HL-60 (cell line): ENCODE results near the gene TM7SF3.

Experiments used
- DNase-seq, 2 experiments: peaks; one replicate each; pipeline ENCODE4 v3.0.0-alpha.2; 2010 to 2020; ENCODE audit warnings: low read depth in 1 of 2, low spot score in 1 of 2
- H3K27ac ChIP-seq: fragments of 250-450 bp; sonication (Bioruptor Pico); replicated peaks from 2 replicates; pipeline ENCODE4 v1.5.1; 2020; ENCODE audit warnings: mild to moderate bottlenecking, moderate library complexity
- H3K27me3 ChIP-seq: fragments of 250-450 bp; sonication (Bioruptor Pico); 2 replicates; pipeline ENCODE4 v1.5.1; 2021; ENCODE audit warnings: mild to moderate bottlenecking, moderate library complexity; ENCODE audit not compliant: insufficient read depth, poor library complexity, severe bottlenecking
- H3K4me3 ChIP-seq: replicated peaks from 2 replicates; pipeline ENCODE4 v1.5.1; 2011; ENCODE audit warnings: mild to moderate bottlenecking, control low read depth, low read length; ENCODE audit not compliant: insufficient read depth
- GABPA ChIP-seq: IDR thresholded peaks from 2 replicates; pipeline ENCODE4 v1.6.1; 2012; ENCODE audit warnings: low read depth
- POLR2AphosphoS5 ChIP-seq: IDR thresholded peaks from 2 replicates; pipeline ENCODE4 v1.6.1; 2012; ENCODE audit warnings: low read depth
- SPI1 ChIP-seq: IDR thresholded peaks from 2 replicates; pipeline ENCODE4 v1.6.1; 2012; ENCODE audit warnings: low read depth, mild to moderate bottlenecking, borderline replicate concordance
- TF ChIP-seq, protein P1 (sequence below): IDR thresholded peaks from one replicate; pipeline ENCODE4 v1.5.1; 2011; ENCODE audit warnings: low read length, control low read depth, inconsistent platforms; ENCODE audit not compliant: insufficient read depth
- TF ChIP-seq, protein P2 (sequence below): IDR thresholded peaks from 2 replicates; pipeline ENCODE4 v1.6.1; 2012; ENCODE audit warnings: low read depth; ENCODE audit not compliant: insufficient replicate concordance

The TM7SF3 gene

DNA sequence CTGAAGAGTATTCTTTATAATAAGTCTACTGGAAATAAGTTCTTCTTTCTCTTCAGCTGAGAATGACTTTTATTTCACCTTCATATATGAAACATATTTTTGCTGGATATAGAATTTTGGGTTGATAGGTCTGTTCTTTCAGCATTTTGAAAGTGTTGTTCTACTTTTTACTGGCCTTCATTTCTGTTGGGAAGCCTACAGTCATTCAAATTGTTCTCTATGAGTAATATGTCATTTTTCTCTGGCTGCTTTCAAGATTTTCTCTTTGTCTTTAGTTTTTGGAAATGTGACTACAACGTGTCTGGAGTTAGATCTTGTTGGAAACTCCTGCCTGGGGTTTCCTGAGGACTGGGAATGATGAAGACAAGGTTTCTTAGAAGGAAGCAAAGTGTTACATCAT, 65.9 kb downstream of the TM7SF3 start:
- H3K27me3 ChIP-seq, result no peaks in the 10 kb centered on the region
- TF ChIP-seq GABPA, result no peak
- TF ChIP-seq, protein P1, sequence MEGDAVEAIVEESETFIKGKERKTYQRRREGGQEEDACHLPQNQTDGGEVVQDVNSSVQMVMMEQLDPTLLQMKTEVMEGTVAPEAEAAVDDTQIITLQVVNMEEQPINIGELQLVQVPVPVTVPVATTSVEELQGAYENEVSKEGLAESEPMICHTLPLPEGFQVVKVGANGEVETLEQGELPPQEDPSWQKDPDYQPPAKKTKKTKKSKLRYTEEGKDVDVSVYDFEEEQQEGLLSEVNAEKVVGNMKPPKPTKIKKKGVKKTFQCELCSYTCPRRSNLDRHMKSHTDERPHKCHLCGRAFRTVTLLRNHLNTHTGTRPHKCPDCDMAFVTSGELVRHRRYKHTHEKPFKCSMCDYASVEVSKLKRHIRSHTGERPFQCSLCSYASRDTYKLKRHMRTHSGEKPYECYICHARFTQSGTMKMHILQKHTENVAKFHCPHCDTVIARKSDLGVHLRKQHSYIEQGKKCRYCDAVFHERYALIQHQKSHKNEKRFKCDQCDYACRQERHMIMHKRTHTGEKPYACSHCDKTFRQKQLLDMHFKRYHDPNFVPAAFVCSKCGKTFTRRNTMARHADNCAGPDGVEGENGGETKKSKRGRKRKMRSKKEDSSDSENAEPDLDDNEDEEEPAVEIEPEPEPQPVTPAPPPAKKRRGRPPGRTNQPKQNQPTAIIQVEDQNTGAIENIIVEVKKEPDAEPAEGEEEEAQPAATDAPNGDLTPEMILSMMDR, result no peak
- TF ChIP-seq POLR2AphosphoS5, result no peak
- TF ChIP-seq, protein P2, sequence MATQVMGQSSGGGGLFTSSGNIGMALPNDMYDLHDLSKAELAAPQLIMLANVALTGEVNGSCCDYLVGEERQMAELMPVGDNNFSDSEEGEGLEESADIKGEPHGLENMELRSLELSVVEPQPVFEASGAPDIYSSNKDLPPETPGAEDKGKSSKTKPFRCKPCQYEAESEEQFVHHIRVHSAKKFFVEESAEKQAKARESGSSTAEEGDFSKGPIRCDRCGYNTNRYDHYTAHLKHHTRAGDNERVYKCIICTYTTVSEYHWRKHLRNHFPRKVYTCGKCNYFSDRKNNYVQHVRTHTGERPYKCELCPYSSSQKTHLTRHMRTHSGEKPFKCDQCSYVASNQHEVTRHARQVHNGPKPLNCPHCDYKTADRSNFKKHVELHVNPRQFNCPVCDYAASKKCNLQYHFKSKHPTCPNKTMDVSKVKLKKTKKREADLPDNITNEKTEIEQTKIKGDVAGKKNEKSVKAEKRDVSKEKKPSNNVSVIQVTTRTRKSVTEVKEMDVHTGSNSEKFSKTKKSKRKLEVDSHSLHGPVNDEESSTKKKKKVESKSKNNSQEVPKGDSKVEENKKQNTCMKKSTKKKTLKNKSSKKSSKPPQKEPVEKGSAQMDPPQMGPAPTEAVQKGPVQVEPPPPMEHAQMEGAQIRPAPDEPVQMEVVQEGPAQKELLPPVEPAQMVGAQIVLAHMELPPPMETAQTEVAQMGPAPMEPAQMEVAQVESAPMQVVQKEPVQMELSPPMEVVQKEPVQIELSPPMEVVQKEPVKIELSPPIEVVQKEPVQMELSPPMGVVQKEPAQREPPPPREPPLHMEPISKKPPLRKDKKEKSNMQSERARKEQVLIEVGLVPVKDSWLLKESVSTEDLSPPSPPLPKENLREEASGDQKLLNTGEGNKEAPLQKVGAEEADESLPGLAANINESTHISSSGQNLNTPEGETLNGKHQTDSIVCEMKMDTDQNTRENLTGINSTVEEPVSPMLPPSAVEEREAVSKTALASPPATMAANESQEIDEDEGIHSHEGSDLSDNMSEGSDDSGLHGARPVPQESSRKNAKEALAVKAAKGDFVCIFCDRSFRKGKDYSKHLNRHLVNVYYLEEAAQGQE, result no peak
- TF ChIP-seq SPI1, result no peak
- DNase-seq, result no peak
- H3K27ac ChIP-seq, result no peak overlapping the region
- no peak overlapping the region for H3K4me3 ChIP-seq

DNA sequence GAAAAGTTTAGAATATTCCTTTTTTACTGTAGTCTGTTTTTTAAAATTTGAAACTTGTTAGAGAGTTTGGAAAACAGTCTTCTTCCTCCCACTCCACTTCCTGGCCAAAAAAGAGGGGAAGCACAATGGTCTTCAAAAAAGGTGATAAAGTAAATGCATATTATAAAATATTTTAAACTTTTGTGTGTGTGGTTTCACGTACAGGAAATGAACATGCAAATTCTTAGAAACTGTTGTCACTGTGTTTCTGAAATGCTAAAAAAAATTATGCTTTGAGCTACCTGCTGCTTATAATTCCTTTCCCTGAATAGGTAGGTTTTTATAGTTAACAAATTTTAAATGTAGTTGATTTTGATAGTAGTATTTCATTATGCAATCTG, 73.0 kb downstream of the TM7SF3 start:
- no peak for DNase-seq
- Histone ChIP-seq H3K27ac (peak overlapping the region; percentile 16), H3K4me3 (no peak overlapping the region), H3K27me3 (no peaks in the 10 kb centered on the region)
- TF ChIP-seq, protein P1, result no peak

DNA sequence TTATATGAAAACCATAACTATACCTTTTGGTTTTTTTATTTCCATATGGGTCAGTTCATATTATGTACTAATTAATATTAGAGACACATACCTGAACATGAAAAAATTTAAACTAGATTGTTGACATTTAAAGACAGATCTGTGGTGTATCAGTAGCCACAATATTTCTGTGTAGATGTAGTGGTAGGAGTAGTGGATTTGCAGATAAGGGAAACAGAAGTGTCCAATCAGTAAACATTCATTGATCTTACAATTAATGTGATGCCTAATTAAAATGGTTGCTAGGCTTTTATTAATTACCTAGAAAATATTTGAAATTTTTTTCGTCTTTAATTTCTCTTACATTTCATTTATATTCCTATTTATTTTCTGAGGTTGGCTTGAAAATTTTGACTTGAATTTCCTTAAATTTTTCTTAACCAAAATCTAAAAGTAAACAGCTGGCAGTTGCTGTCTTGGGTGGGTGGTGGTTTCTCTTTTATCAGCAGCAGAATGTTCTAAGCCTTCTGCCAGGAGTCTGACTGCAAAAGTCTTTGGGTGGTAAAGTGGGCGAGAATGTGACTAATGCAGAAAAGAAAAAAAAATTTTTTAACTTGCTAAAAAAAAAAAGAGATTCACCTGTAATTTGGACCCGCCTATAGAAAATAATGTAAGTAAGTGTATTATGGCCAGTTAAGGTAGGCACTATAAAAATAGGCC, 73.5 kb downstream of the TM7SF3 start:
- no peaks in the 10 kb centered on the region for H3K27me3 ChIP-seq
- no peak overlapping the region for H3K4me3 ChIP-seq
- DNase-seq, result no peak
- TF ChIP-seq GABPA (no peak), SPI1 (no peak), POLR2AphosphoS5 (no peak)
- TF ChIP-seq, protein P2, result no peak
- TF ChIP-seq, protein P1, result no peak
- H3K27ac ChIP-seq, result peak overlapping the region; percentile 16

DNA sequence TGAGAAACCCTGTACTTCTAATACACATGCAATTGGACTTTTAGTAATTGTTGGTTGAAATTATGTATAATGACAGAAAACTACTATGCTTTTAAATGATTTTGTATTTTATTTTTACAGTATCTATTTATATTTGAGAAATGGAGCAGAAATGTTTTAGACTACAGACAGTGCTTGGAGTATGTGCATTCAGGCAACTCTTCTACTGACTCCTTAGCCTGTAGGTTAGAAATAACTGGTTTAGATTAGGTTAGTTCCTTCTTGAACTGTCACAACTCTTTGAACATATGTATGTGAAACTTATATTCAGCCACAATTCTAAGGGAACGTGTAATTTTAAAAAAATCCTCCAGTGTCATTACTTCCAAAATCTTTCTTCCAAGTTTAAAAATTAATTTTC, 74.2 kb downstream of the TM7SF3 start:
- H3K27ac ChIP-seq, result peak overlapping the region; percentile 4; the same call in 1 of the 2 replicates
- TF ChIP-seq, protein P1, result no peak
- no peak for TF ChIP-seq GABPA
- TF ChIP-seq POLR2AphosphoS5, result no peak
- TF ChIP-seq, protein P2, result no peak
- TF ChIP-seq SPI1, result no peak
- peak overlapping the region; percentile 82 for H3K4me3 ChIP-seq
- H3K27me3 ChIP-seq, result no peaks in the 10 kb centered on the region
- DNase-seq, result no peak
